Adrenal gland (tissue), 5 donors: ENCODE measurements around the gene KRTAP10-3.

ENCODE experiments used
- CTCF ChIP-seq, 6 experiments: fragments of 450-650 bp in 4 of 6; fragments of 200-600 bp in 2 of 6; sonication (generic) in 1 of 6; IDR thresholded peaks; 1 replicate in 5 of 6; 2 replicates in 1 of 6; pipeline versions ENCODE4 v1.5.1 to v1.8.0; 2016 to 2021; ENCODE audit warnings: antibody characterized with exemption in 6 of 6, mild to moderate bottlenecking in 2 of 6, moderate library complexity in 1 of 6
- POLR2A ChIP-seq, 2 donors: fragments of 450-650 bp; IDR thresholded peaks; one replicate each; pipeline ENCODE4 v1.6.1; 2017; ENCODE audit warnings: antibody characterized with exemption in 2 of 2, mild to moderate bottlenecking in 2 of 2, moderate library complexity in 1 of 2
- donor health status: DM: no; HTN: no; CAD: no.

DNA sequence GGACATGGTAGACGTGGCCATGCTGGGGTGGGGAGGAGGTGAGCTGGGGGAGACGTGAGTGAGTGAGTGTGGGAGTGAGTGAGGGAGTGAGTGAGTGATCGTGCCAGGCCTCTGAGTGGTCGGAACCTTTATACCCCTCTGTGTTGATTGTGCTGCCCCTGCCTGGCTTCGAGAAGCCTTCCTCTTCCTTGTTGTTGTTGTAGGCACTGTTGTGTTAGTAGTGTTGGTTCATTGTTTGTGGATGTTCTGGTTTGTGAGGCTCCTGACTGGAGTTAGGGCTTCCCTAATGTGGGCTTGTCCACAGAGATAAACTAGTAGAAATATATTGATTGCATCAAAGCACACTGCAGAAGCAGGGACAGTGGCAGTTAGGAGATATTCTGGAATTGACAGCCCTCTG lies at the start of gene KRTAP10-3:
- TF ChIP-seq CTCF (IDR thresholded peaks at IDR 0.05) (no peak), POLR2A (IDR thresholded peaks at IDR 0.05) (no peak)
